Activated T-cell treated with anti-CD3 and anti-CD28 coated beads, Interleukin-2, amount 50 U/mL, for 4 hours (primary cell): ENCODE results near the gene CSKMT. TPM values are rescaled to one million over a fixed set of nuclear protein-coding genes. Genes with fewer than 3 reads are reported as not detected.
"Not testable (repeated sequence)": the region's sequence is repeated elsewhere in the genome, so short reads cannot be mapped to it uniquely, and the experiment has no call there.

Source experiments
- ATAC-seq, 2 donors: fragments of 200-7000 bp; cut with Tn5 transposase; one replicate each; pipeline ENCODE4 v1.10.0; 2021
- DNase-seq: peaks from one replicate; pipeline ENCODE4 v3.0.0-alpha.2; 2020
- H3K27me3 Mint-ChIP-seq: one replicate; pipeline ENCODE4 v1.8.0; 2021; ENCODE audit warnings: low read depth, mixed read lengths
- H3K36me3 Mint-ChIP-seq: one replicate; pipeline ENCODE4 v1.8.0; 2022; ENCODE audit warnings: mixed read lengths; ENCODE audit not compliant: insufficient read depth
- H3K4me1 Mint-ChIP-seq: one replicate; pipeline ENCODE4 v1.8.0; 2021; ENCODE audit warnings: low read depth, mixed read lengths
- H3K4me3 Mint-ChIP-seq: one replicate; pipeline ENCODE4 v1.8.0; 2021; ENCODE audit warnings: mild to moderate bottlenecking, moderate library complexity, mixed read lengths
- H3K9me3 Mint-ChIP-seq: one replicate; pipeline ENCODE4 v1.8.0; 2021; ENCODE audit warnings: mixed read lengths
- total RNA-seq, 3 donors: library from RNA; stranded (reverse); gene quantifications; one replicate each; pipeline ENCODE4 v1.2.1, GENCODE V29; 2021

CSKMT gene
- total RNA-seq, 3 donors from 2014 or later, result 54.6 to 73.1 (median 73.0) TPM

DNA sequence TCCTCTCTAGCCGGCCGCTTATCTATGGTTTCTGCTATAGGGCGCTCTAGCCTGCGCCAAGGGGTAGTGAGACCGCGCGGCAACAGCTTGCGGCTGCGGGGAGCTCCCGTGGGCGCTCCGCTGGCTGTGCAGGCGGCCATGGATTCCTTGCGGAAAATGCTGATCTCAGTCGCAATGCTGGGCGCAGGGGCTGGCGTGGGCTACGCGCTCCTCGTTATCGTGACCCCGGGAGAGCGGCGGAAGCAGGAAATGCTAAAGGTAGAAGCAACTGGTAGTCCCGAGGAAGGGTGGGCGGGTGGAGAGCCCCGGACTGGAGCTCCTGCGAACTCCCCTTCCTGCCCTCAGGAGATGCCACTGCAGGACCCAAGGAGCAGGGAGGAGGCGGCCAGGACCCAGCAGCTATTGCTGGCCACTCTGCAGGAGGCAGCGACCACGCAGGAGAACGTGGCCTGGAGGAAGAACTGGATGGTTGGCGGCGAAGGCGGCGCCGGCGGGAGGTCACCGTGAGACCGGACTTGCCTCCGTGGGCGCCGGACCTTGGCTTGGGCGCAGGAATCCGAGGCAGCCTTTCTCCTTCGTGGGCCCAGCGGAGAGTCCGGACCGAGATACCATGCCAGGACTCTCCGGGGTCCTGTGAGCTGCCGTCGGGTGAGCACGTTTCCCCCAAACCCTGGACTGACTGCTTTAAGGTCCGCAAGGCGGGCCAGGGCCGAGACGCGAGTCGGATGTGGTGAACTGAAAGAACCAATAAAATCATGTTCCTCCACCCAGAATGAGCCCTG lies 6.7 kb downstream of the CSKMT start, which contains the start of the genes LBHD1 and UQCC3:
Gene LBHD1, minus strand, starts transcription at position 660 of the 782 bp plus-strand sequence. CDS start 2,236 bp downstream, outside the sequence.
Gene UQCC3, plus strand, starts transcription at position 66 of the 782 bp plus-strand sequence. Its CDS starts 73 bp downstream, at position 139.
- ATAC-seq (peak; percentile 87 to 89), DNase-seq (peak; percentile 65)
- no peaks in the 10 kb centered on the region for H3K27me3 Mint-ChIP-seq
- no peaks in the 10 kb centered on the region for H3K9me3 Mint-ChIP-seq
- peaks cover 30% of the 10 kb centered on the region for H3K4me1 Mint-ChIP-seq
- peak within 1 kb of the TSS; percentile 98 for H3K4me3 Mint-ChIP-seq
- H3K36me3 Mint-ChIP-seq, result peaks cover 13% of the 10 kb centered on the region

DNA sequence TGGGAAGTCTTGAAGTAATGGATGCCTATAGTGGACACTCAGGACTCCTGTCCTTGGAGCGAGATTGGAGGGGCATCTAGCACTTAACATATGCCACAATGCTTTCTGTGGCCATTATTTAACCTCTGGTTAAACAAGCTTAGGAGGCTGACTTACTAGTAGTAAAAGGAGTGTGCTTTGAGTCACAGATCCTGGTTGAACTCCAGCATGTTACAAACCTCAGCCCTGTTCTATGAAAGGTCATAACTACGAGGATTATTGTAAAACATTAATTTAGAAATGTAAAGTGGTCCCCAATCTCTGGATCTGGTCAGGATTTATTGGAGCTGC lies 8.0 kb downstream of the CSKMT start:
- DNase-seq, result no peak
- ATAC-seq, result no peak
- Mint-ChIP-seq H3K27me3 (no peaks in the 10 kb centered on the region), H3K4me3 (peak overlapping the region; percentile 98), H3K4me1 (peaks cover 35% of the 10 kb centered on the region), H3K9me3 (no peaks in the 10 kb centered on the region), H3K36me3 (peaks cover 15% of the 10 kb centered on the region)

DNA sequence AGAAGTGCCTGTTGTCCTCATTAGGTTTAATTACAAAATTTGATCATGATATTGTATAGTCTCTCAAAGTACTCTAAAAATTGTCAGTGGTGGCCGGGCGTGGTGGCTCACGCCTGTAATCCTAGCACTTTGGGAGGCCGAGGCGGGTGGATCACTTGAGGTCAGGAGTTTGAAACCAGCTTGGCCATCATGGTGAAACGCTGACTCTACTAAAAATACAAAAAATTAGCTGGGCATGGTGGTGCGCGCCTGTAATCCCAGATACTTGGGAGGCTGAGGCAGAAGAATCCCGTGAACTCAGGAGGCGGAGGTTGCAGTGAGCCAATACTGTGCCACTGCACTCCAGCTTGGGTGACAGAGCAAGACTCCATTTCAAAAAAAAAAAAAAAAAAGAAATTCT lies 10.3 kb downstream of the CSKMT start:
- H3K4me3 Mint-ChIP-seq, H3K27me3 Mint-ChIP-seq, DNase-seq, ATAC-seq, H3K9me3 Mint-ChIP-seq: not testable (repeated sequence)
- Mint-ChIP-seq H3K4me1 (peaks cover 31% of the 10 kb centered on the region), H3K36me3 (peaks cover 13% of the 10 kb centered on the region)

DNA sequence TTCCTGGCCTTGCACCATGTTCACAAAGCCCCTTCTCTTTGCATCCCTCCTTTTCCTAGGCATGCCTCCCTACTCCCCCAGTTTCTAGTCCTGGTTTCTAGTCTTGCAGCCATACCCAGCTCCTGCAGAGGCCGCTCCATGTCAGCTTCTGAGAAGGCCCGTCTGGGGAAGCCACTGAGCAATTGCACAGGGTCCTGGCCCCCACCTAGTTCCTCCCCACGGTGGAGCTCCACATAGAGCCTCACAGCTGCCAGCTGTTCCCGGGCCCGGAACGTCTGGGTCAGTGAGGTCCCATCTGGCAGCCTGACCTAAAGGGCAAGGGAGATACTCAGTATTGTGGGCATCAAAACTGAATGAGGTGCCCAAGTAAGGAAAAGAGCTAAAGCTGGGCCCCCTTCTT lies 11.6 kb downstream of the CSKMT start:
- peaks cover 13% of the 10 kb centered on the region for H3K36me3 Mint-ChIP-seq
- no peak for DNase-seq
- ATAC-seq, result no peak
- peaks cover 35% of the 10 kb centered on the region for H3K4me1 Mint-ChIP-seq
- H3K27me3 Mint-ChIP-seq, result no peaks in the 10 kb centered on the region
- H3K4me3 Mint-ChIP-seq, result peak overlapping the region; percentile 90
- H3K9me3 Mint-ChIP-seq, result no peaks in the 10 kb centered on the region

DNA sequence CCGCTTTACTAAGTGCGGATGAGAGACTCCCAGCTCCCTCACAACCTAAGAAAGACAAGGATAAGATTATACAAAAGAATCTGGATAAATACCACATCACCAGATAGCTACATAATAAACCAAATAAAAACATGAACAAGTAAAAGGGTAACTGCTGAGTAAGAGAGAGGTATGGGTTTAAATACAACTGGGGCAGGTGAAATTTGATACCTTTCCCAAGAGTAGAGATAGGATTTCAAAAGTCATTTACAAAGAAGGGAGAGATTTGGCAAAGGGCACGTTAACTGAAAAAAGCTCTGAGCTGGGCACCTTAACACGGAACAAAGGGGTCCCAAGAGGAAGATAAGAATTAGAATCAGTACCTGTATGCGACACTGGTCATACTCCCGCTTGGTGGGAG lies 12.0 kb downstream of the CSKMT start:
- ATAC-seq (no peak), DNase-seq (no peak)
- peak overlapping the region; percentile 90 for H3K4me3 Mint-ChIP-seq
- H3K4me1 Mint-ChIP-seq, result peaks cover 33% of the 10 kb centered on the region
- peaks cover 13% of the 10 kb centered on the region for H3K36me3 Mint-ChIP-seq
- no peaks in the 10 kb centered on the region for H3K9me3 Mint-ChIP-seq
- no peaks in the 10 kb centered on the region for H3K27me3 Mint-ChIP-seq

DNA sequence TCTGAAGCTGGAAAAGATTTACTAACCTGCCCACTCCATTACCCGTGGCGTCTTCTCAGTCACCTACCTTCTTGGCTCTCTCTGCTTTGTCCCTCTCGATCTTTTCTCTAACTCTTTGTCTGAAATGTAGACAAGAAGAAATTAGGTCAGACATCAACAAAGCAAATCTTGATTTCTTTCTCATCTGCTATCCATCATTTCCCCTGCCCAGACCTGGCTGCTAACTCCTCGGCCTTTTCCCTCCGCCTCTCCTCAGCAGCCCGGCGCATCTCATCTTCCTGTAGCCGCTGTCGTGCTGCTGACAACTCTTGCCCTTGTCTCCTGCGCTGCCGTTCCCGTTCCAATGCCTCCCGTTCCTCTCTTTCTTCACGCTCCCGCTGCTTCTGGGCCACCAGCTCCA lies 12.6 kb downstream of the CSKMT start:
- H3K4me3 Mint-ChIP-seq, result peak overlapping the region; percentile 90
- no peaks in the 10 kb centered on the region for H3K9me3 Mint-ChIP-seq
- peaks cover 29% of the 10 kb centered on the region for H3K4me1 Mint-ChIP-seq
- no peaks in the 10 kb centered on the region for H3K27me3 Mint-ChIP-seq
- H3K36me3 Mint-ChIP-seq, result peaks cover 13% of the 10 kb centered on the region
- ATAC-seq, result no peak
- DNase-seq, result no peak

DNA sequence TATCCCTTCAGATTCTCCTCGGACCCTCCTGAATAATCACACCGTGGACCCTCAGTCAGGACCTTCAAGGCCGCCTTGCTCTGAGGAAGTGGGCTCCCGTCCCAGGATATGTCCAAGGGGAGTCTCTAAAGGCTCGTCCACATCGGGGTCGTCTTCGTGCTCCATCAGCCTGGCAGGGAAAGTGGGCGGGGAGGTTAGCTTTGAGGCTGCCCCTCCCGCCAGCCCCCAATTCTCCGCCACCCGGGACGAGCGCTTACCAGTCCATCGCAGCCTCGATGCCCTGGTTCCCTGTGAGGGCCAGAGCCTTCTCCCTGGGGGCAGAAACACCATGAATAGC lies 13.3 kb downstream of the CSKMT start:
- ATAC-seq (no peak), DNase-seq (no peak)
- H3K36me3 Mint-ChIP-seq, result peaks cover 13% of the 10 kb centered on the region
- H3K4me3 Mint-ChIP-seq, result peak overlapping the region; percentile 90
- peaks cover 26% of the 10 kb centered on the region for H3K4me1 Mint-ChIP-seq
- no peaks in the 10 kb centered on the region for H3K9me3 Mint-ChIP-seq
- no peaks in the 10 kb centered on the region for H3K27me3 Mint-ChIP-seq

DNA sequence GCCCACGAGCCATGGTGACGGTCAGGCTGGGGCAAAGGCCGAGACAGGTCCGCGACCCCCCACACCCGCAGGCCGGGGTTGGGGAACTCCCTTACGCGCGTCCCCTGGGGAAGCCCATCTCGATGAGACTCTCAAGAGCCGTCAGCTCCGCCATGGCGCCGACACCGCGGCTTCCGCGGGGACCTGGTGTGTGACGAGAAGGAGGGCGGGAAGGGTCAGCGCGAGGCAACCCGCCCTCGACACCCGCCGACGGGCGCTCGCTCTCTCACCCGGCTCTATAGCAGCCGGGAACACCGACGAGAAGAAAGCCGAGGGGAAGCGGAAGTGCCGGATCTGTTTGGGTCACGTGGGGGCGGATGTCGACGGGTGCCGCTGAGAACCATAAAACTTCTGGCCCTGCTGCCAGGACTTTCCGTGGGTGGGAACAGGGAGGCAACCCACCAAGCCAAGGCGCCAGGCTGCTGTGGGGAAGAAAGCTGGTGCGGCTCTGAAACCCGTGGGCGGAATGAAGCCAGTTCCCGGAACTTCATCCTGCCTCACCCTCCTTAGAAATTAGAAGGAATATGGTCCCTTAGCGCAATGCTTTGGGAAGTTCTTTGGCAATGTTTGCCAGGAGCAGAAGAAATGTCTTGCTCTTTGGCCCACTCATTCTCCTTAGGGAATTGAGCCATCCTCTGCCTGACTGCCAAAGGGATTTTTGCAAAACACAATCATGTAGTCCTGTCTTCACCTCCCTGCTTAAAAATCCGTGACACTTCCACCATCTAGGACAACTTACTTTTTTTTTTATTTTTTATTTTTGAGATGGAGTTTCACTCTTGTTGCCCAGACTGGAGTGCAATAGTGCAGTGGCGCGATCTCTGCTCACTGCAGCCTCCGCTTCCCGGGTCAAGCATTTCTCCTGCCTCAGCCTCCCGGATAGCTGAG lies 13.9 kb downstream of the CSKMT start, which contains the start of gene UBXN1:
Gene UBXN1, minus strand, starts transcription at position 304 of the 927 bp plus-strand sequence. Its CDS starts 150 bp downstream, at position 154.
- DNase-seq (peak; percentile 78), ATAC-seq (peak; percentile 86 to 90)
- no peaks in the 10 kb centered on the region for H3K9me3 Mint-ChIP-seq
- peaks cover 26% of the 10 kb centered on the region for H3K4me1 Mint-ChIP-seq
- H3K36me3 Mint-ChIP-seq, result peaks cover 13% of the 10 kb centered on the region
- peak within 1 kb of the TSS; percentile 90 for H3K4me3 Mint-ChIP-seq
- no peaks in the 10 kb centered on the region for H3K27me3 Mint-ChIP-seq

DNA sequence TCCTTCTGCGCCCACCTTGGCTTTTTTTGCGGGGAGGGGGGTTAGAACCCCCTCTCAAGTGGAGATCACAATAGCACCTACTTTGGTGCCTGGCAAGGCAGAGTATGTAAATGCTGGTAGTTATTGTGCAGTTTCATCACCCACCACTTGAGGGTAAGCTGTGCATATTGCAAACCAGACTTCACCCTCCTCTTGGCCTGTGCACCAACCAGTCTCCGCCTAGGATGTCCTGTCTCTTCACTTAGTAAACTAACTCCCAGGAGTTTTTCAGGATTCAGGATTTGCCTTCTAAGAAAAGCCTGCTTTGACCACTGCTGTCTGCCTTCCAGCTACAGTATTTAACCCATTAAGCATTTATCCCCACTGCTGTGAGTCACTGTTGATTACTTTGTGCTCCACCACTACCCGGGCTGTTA lies 15.7 kb downstream of the CSKMT start:
- Mint-ChIP-seq H3K27me3 (no peaks in the 10 kb centered on the region), H3K36me3 (peaks cover 11% of the 10 kb centered on the region), H3K9me3 (no peaks in the 10 kb centered on the region), H3K4me1 (peaks cover 25% of the 10 kb centered on the region), H3K4me3 (peak overlapping the region; percentile 64)
- DNase-seq, result no peak
- peak; percentile 64 to 70 for ATAC-seq

DNA sequence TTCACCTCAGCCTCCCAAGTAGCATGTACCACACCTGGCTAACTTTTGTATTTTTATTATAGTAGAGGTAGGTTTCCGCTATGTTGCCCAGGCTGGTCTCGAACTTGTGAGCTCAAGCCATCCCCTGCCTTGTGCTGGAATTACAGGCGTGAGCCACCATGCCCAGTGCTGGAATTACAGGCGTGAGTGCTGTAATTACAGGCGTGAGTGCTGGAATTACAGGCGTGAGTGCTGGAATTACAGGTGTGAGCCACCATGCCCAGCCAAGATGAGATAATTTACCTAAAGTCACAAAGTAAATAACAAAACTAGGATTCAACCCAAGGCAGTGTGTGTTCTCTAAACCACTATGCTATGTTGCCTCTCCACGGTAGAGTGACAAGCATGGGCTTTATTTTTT lies 17.4 kb downstream of the CSKMT start:
- Mint-ChIP-seq H3K36me3 (peaks cover 8% of the 10 kb centered on the region), H3K9me3 (no peaks in the 10 kb centered on the region), H3K27me3 (no peaks in the 10 kb centered on the region), H3K4me1 (peaks cover 17% of the 10 kb centered on the region), H3K4me3 (no peak overlapping the region)
- no peak for ATAC-seq
- no peak for DNase-seq

DNA sequence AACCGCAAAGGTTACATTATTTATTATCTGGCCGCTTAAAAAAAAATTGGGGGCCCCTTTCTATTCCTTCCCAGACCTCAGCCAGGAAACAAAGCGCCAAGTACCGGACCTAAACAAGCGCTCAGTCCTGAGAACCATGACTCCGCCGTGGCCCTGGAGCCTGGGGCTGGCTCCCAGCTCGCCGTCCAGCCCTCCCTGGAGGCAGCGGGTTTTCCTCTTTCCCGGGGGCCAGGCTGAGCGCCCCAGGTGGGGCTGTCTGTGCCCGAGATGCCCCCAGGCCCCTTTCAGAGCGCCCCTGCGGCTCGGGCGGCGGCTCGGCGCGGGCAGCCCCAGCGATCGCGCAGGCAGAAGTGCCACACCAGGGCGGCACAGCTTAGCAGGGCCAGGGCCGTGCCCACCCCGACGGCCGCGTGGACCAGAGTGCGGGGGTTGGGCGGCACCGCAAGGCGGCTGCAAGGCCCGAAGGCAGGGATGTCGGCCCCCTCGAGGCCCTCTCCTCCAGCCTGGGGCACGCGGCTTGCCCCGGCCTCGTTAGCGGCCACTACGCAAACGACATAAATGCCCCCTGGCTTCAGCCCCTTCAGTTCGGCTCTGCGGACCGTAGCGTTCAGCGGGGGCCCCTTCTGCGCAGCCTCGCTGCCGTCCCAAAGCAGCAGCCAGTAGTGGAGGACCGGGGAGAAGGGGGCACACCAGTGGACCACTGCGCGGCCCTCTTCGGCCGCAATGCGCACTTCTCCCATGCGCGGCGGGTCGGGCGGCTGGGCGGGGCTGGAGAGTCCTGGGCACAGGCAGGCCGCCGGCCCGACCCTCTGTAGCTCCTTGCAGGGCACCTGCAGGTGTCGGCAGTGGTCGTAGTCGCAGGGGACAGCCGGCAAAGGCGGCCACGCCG lies 22.6 kb downstream of the CSKMT start:
- Mint-ChIP-seq H3K27me3 (peaks cover 4% of the 10 kb centered on the region), H3K4me1 (no peaks in the 10 kb centered on the region), H3K4me3 (no peak overlapping the region), H3K9me3 (no peaks in the 10 kb centered on the region), H3K36me3 (peaks cover 14% of the 10 kb centered on the region)
- ATAC-seq (peak in 1 of 2 donors; percentile 37), DNase-seq (no peak)

DNA sequence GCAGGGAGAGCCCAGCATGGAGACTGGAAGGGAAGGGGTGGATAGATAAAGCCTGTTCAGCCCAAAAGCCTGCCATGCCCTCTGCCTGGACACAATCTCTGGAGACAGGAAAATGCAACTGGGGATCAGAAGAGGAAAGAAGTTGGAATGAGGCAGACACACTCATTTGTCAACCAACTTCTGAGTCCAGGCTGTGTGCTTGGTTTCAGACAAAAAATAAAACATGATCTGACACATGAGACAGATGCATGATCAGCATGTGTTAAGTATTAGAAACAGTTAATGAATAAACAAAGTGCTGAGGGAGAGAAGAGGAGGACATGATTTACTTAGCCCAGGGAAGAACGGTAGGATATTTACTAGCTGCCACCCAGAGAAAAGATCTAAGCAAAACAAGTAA lies 23.4 kb downstream of the CSKMT start:
- H3K36me3 Mint-ChIP-seq, result peaks cover 16% of the 10 kb centered on the region
- H3K4me3 Mint-ChIP-seq, result no peak overlapping the region
- no peak for DNase-seq
- H3K9me3 Mint-ChIP-seq, result no peaks in the 10 kb centered on the region
- ATAC-seq, result no peak
- peaks cover 4% of the 10 kb centered on the region for H3K27me3 Mint-ChIP-seq
- no peaks in the 10 kb centered on the region for H3K4me1 Mint-ChIP-seq

DNA sequence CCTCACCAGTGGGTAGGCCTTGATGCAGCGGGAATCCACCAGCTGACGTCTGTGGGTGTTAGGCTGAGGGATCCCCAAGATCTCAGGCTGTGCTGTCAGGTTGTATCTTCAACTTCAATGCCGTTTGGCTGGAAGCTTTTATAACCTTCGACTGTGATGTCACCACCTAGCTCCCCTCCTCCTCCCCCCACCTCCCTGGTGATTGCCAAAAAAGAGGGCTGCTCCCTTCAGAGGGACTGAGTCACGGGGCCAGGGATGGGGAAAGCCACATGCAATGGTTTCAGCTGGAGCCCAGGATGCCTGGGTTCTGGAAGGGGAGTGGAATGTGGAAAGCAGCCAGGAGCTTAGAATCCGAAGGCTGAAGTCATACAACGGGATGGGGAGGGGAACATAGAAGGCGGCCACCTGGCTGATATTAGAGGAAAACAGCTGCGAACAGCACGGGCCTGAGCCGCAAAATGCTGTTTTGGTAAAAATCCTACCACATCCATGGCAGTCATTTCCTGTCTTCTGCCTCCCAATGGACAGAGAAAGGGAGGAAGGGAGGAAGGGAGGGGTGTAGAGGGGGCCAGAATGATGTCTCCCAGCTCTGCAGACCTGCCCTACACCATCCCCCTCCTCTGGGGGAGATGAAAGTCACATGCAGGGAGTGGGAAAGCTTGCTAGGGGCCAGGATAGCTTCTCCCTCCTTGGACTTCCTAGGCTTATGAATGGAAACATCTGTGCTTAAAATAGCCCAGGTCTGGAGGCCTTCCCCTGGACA lies 24.5 kb downstream of the CSKMT start, which contains the start of gene LRRN4CL:
Gene LRRN4CL, minus strand, starts transcription at position 110 of the 763 bp plus-strand sequence. CDS start 1,022 bp downstream, outside the sequence.
- H3K36me3 Mint-ChIP-seq, result peaks cover 16% of the 10 kb centered on the region
- ATAC-seq (no peak), DNase-seq (no peak)
- peaks cover 4% of the 10 kb centered on the region for H3K27me3 Mint-ChIP-seq
- peaks cover 1% of the 10 kb centered on the region for H3K4me1 Mint-ChIP-seq
- no peak within 1 kb of the TSS for H3K4me3 Mint-ChIP-seq
- no peaks in the 10 kb centered on the region for H3K9me3 Mint-ChIP-seq
